Rectal smooth muscle tissue (tissue), 1 donor: ENCODE results near the gene NFYC.
A peak's percentile ranks its signal among the peaks of the same experiment; 100 is the strongest.

Experiments
- H3K27ac ChIP-seq: one replicate; pipeline ENCODE4 v1.7.0; 2013; ENCODE audit warnings: low read depth, low read length, inconsistent platforms
- H3K27me3 ChIP-seq: one replicate; pipeline ENCODE4 v1.7.0; 2013; ENCODE audit warnings: low read length; ENCODE audit not compliant: control insufficient read depth, insufficient read depth
- H3K36me3 ChIP-seq: one replicate; pipeline ENCODE4 v1.7.0; 2013; ENCODE audit warnings: low read length; ENCODE audit not compliant: control insufficient read depth, insufficient read depth
- H3K4me1 ChIP-seq: one replicate; pipeline ENCODE4 v1.7.0; 2013; ENCODE audit warnings: low read length; ENCODE audit not compliant: control insufficient read depth, insufficient read depth
- H3K4me3 ChIP-seq: one replicate; pipeline ENCODE4 v1.7.0; 2013; ENCODE audit warnings: low read length
- H3K9ac ChIP-seq: one replicate; pipeline ENCODE4 v1.7.0; 2013; ENCODE audit warnings: low read length

The NFYC gene

DNA sequence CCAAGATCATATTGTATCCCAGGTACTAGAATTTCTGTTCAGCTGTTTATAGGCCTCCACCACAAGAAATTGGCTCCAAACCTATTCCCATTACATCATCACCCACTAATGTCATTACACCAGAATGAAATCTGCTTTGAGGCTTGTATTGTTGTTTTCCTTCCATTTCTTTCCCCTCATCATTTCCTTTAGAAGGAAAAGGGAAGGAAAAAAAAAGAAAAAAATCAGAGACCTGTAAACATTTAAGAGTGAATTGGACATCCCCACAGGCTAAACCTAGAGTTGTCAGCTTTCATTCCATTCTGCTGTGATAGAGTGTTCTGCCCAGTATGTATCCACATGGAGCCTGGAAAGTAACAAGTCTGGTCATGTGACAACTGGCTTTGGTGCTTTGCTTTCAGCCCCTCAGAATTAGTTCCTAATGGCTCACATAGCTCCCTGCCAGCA is 44.6 kb downstream of the NFYC start:
- no peak overlapping the region for H3K9ac ChIP-seq
- peaks cover 4% of the 10 kb centered on the region for H3K36me3 ChIP-seq
- H3K4me1 ChIP-seq = peaks cover 25% of the 10 kb centered on the region
- H3K27ac ChIP-seq = peak overlapping the region; percentile 57
- no peaks in the 10 kb centered on the region for H3K27me3 ChIP-seq
- H3K4me3 ChIP-seq = no peak overlapping the region

DNA sequence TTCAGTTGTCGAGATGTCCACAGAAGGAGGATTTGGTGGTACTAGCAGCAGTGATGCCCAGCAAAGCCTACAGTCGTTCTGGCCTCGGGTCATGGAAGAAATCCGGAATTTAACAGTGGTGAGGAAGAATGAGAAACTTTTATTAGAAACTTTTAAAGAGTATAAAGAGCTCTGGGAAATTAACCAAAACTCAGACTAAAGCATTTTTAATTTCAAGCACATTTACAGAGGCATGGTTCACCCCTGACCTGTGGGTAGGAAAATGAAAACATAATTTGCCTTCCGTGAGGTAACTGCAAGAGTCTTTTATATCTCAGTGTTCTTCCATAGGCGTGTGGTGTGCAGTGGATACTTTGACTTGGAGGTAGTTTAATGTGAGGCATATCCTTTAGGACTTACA is 47.3 kb downstream of the NFYC start:
- no peak overlapping the region for H3K9ac ChIP-seq
- H3K27me3 ChIP-seq = no peaks in the 10 kb centered on the region
- H3K4me3 ChIP-seq = no peak overlapping the region
- H3K27ac ChIP-seq = no peak overlapping the region
- H3K4me1 ChIP-seq = peaks cover 24% of the 10 kb centered on the region
- H3K36me3 ChIP-seq = peaks cover 6% of the 10 kb centered on the region

GRCh38 chr1:40739455-40740008 is 48.0 kb downstream of the NFYC start:
- H3K9ac ChIP-seq = no peak overlapping the region
- H3K27ac ChIP-seq = peak overlapping the region; percentile 39
- no peaks in the 10 kb centered on the region for H3K27me3 ChIP-seq
- peaks cover 24% of the 10 kb centered on the region for H3K4me1 ChIP-seq
- no peak overlapping the region for H3K4me3 ChIP-seq
- peaks cover 8% of the 10 kb centered on the region for H3K36me3 ChIP-seq

DNA sequence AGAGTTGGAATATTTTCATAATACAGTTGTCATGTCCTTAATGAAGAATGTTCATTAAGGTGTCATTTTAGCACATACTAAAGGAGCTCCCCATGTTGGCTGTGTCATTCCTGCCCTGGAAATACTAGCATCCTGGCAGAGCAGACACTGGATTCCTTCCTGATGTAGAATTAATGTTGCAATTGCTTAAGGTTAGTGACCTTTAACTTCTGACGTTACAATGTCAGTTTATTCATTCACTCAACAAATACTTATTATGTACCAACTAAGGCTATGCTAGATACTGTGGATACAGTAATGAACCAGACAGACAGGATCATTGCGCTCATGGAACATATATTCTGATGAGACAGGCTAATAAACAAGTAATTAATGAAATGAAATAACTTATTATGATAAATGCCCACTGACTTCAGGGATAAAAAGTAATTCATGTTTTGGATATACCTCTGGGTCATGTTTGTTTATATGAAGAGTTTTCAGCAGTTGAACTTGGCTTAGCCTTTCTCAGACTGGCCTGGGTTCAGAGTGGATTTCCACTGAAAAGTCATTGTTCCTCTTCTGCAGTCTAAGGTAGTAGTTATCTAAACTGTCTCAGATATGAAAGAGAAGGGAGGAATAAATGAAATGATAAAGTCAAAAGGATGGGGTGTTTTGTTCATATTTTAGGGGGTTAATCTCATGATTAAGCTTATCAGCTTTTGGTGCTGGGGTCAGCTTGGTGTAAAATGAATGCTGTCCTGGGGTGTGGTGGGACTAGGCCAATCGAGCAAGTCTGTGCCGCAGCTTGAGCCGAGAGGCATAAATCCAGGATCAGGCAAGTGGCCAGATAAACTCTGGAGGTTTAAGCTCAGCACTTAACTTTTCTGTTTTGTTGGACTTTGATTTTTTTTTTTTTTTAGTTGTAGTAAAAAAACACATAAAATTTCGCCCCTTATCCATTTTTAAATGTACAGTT is 48.8 kb downstream of the NFYC start:
- H3K4me1 ChIP-seq = peaks cover 24% of the 10 kb centered on the region
- no peaks in the 10 kb centered on the region for H3K27me3 ChIP-seq
- no peak overlapping the region for H3K9ac ChIP-seq
- H3K36me3 ChIP-seq = peaks cover 10% of the 10 kb centered on the region
- H3K4me3 ChIP-seq = no peak overlapping the region
- H3K27ac ChIP-seq = peak overlapping the region; percentile 39

GRCh38 chr1:40740997-40741736 is 49.7 kb downstream of the NFYC start:
- peaks cover 10% of the 10 kb centered on the region for H3K36me3 ChIP-seq
- no peak overlapping the region for H3K4me3 ChIP-seq
- no peak overlapping the region for H3K27ac ChIP-seq
- peaks cover 27% of the 10 kb centered on the region for H3K4me1 ChIP-seq
- no peaks in the 10 kb centered on the region for H3K27me3 ChIP-seq
- no peak overlapping the region for H3K9ac ChIP-seq

- H3K27ac ChIP-seq = peak overlapping the region; percentile 9
- H3K9ac ChIP-seq = no peak overlapping the region
- H3K4me3 ChIP-seq = no peak overlapping the region
- peaks cover 23% of the 10 kb centered on the region for H3K4me1 ChIP-seq
- no peaks in the 10 kb centered on the region for H3K27me3 ChIP-seq
- peaks cover 10% of the 10 kb centered on the region for H3K36me3 ChIP-seq
Measured at GRCh38 chr1:40742363-40743061, 51.0 kb downstream of the NFYC start.

DNA sequence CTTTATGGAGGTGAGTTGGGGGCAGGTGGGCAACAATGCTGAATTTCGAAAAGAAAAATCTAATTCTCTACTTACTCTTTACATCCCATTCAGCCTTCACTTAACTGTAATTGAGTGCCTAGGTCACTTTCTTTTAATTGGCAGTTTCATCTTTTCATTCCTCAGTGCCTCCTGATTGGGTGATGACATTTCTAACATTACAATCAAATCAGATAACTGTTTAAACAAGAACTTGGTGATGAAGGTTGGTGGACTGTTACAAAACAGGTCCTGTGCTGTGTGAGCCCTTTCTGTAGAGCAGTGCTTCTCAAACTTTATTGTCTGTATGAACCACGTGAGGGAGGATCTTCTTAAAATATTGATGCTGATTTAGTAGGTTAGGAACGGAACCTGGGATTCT is 51.9 kb downstream of the NFYC start:
- Histone ChIP-seq H3K36me3 (peaks cover 14% of the 10 kb centered on the region), H3K4me3 (no peak overlapping the region), H3K9ac (no peak overlapping the region), H3K27ac (peak overlapping the region; percentile 19), H3K4me1 (peaks cover 23% of the 10 kb centered on the region), H3K27me3 (no peaks in the 10 kb centered on the region)

GRCh38 chr1:40743860-40744259 is 52.4 kb downstream of the NFYC start:
- Histone ChIP-seq H3K36me3 (peaks cover 18% of the 10 kb centered on the region), H3K4me3 (no peak overlapping the region), H3K9ac (no peak overlapping the region), H3K4me1 (peaks cover 23% of the 10 kb centered on the region), H3K27ac (no peak overlapping the region), H3K27me3 (no peaks in the 10 kb centered on the region)

DNA sequence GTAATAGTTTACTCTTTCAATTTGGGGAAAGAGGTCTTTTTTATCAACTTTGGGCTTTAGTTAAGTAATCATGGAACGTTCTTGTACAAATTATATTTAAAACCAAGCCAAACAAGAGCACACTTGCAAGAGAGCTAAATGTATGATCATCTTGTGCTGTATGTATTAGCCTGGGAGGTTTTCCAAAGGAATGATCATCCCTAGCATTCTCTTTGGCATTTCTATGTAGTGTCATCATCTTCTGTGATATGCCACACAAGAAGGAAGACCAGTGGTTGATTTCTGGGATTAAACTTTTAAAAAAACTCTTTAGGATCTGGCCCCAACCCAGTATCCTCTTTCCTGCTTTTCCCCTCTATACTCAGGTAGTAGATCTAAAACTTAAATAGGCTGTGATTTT is 53.7 kb downstream of the NFYC start:
- Histone ChIP-seq H3K9ac (no peak overlapping the region), H3K27me3 (no peaks in the 10 kb centered on the region), H3K36me3 (peaks cover 17% of the 10 kb centered on the region), H3K4me1 (peaks cover 18% of the 10 kb centered on the region), H3K27ac (no peak overlapping the region), H3K4me3 (no peak overlapping the region)

GRCh38 chr1:40746344-40747090 is 55.0 kb downstream of the NFYC start:
- H3K4me3 ChIP-seq = no peak overlapping the region
- no peak overlapping the region for H3K9ac ChIP-seq
- H3K36me3 ChIP-seq = peaks cover 17% of the 10 kb centered on the region
- peaks cover 12% of the 10 kb centered on the region for H3K4me1 ChIP-seq
- H3K27ac ChIP-seq = no peak overlapping the region
- no peaks in the 10 kb centered on the region for H3K27me3 ChIP-seq

GRCh38 chr1:40748841-40749718 is 57.6 kb downstream of the NFYC start:
- Histone ChIP-seq H3K9ac (no peak overlapping the region), H3K4me3 (no peak overlapping the region), H3K4me1 (peaks cover 10% of the 10 kb centered on the region), H3K27me3 (no peaks in the 10 kb centered on the region), H3K36me3 (peaks cover 27% of the 10 kb centered on the region), H3K27ac (no peak overlapping the region)
